Mesenchymal stem cell (in vitro differentiated cells and primary cell): ENCODE measurements around the gene METTL9.
"Not testable (repeated sequence)": the region's sequence is repeated elsewhere in the genome, so short reads cannot be mapped to it uniquely, and the experiment has no call there.

Source experiments
- DNase-seq: peaks from one replicate; pipeline ENCODE4 v3.0.0-alpha.2; 2013
- H2AFZ ChIP-seq: one replicate; pipeline ENCODE4 v1.6.1; 2013; ENCODE audit warnings: low read depth, mild to moderate bottlenecking, control low read depth, inconsistent platforms, low read length, moderate library complexity
- H2AK5ac ChIP-seq: 2 replicates; pipeline ENCODE4 v1.6.1; 2013; ENCODE audit warnings: low read length, moderate library complexity, mild to moderate bottlenecking, inconsistent platforms; ENCODE audit not compliant: severe bottlenecking
- H2BK120ac ChIP-seq: one replicate; pipeline ENCODE4 v1.6.1; 2013; ENCODE audit warnings: low read depth, mild to moderate bottlenecking, inconsistent platforms, low read length, moderate library complexity
- H2BK12ac ChIP-seq, 2 experiments: one replicate each; pipeline ENCODE4 v1.6.1; 2013; ENCODE audit warnings: inconsistent platforms in 2 of 2, low read length in 2 of 2, mild to moderate bottlenecking in 2 of 2, moderate library complexity in 2 of 2, control low read depth in 1 of 2
- H2BK15ac ChIP-seq: one replicate; pipeline ENCODE4 v1.6.1; 2013; ENCODE audit warnings: mild to moderate bottlenecking, low read depth, inconsistent platforms; ENCODE audit not compliant: poor library complexity, severe bottlenecking
- H2BK5ac ChIP-seq: 2 replicates; pipeline ENCODE4 v1.6.1; 2013; ENCODE audit warnings: low read depth, mild to moderate bottlenecking, low read length, control low read depth, inconsistent platforms; ENCODE audit not compliant: poor library complexity, severe bottlenecking
- H3K14ac ChIP-seq, 2 experiments: one replicate each; pipeline ENCODE4 v1.6.1; 2013; ENCODE audit warnings: inconsistent platforms in 2 of 2, low read length in 2 of 2, control low read depth in 1 of 2, mild to moderate bottlenecking in 1 of 2, moderate library complexity in 1 of 2
- H3K18ac ChIP-seq, 2 experiments: one replicate each; pipeline ENCODE4 v1.6.1; 2013; ENCODE audit warnings: inconsistent platforms in 2 of 2, low read length in 2 of 2, control low read depth in 1 of 2, low read depth in 1 of 2, mild to moderate bottlenecking in 1 of 2
- H3K23ac ChIP-seq, 2 experiments: one replicate each; pipeline ENCODE4 v1.6.1; 2013; ENCODE audit warnings: inconsistent platforms in 2 of 2, low read length in 2 of 2, mild to moderate bottlenecking in 2 of 2, moderate library complexity in 2 of 2, control low read depth in 1 of 2
- H3K27ac ChIP-seq: 2 replicates; pipeline ENCODE4 v1.5.1; 2013; ENCODE audit warnings: mild to moderate bottlenecking, moderate library complexity, low read length, control low read depth, inconsistent platforms; ENCODE audit not compliant: poor library complexity, severe bottlenecking
- H3K27me3 ChIP-seq, 2 experiments: 2 replicates each; pipeline versions ENCODE4 v1.6.1 to v1.7.0; 2013; ENCODE audit warnings: low read length in 2 of 2, mild to moderate bottlenecking in 2 of 2, moderate library complexity in 2 of 2, control low read depth in 1 of 2, inconsistent platforms in 1 of 2; ENCODE audit not compliant: control insufficient read depth in 1 of 2, insufficient read depth in 1 of 2
- H3K36me3 ChIP-seq, 2 experiments: 2 replicates each; pipeline versions ENCODE4 v1.6.1 to v1.7.0; 2013; ENCODE audit warnings: low read length in 2 of 2, control low read depth in 1 of 2, inconsistent platforms in 1 of 2, low read depth in 1 of 2, mild to moderate bottlenecking in 1 of 2; ENCODE audit not compliant: insufficient read depth in 2 of 2, control insufficient read depth in 1 of 2
- H3K4ac ChIP-seq, 2 experiments: one replicate each; pipeline ENCODE4 v1.6.1; 2013; ENCODE audit warnings: inconsistent platforms in 2 of 2, low read length in 2 of 2, mild to moderate bottlenecking in 2 of 2, moderate library complexity in 2 of 2, control low read depth in 1 of 2, low read depth in 1 of 2
- H3K4me1 ChIP-seq: 2 replicates; pipeline ENCODE4 v1.6.1; 2013; ENCODE audit warnings: low read depth, low read length, control low read depth; ENCODE audit not compliant: control insufficient read depth, insufficient read depth
- H3K4me2 ChIP-seq: 2 replicates; pipeline ENCODE4 v1.6.1; 2013; ENCODE audit warnings: low read length, mild to moderate bottlenecking, inconsistent platforms; ENCODE audit not compliant: poor library complexity, severe bottlenecking
- H3K4me3 ChIP-seq, 2 experiments: 2 replicates each; pipeline versions ENCODE4 v1.5.1 to v1.7.0; 2013; ENCODE audit warnings: low read length in 2 of 2, mild to moderate bottlenecking in 2 of 2, control low read depth in 1 of 2, low read depth in 1 of 2; ENCODE audit not compliant: insufficient read depth in 1 of 2
- H3K79me1 ChIP-seq: replicated peaks from 2 replicates; pipeline ENCODE4 v1.6.1; 2013; ENCODE audit warnings: mild to moderate bottlenecking, control low read depth, low read length, inconsistent platforms; ENCODE audit not compliant: poor library complexity, severe bottlenecking
- H3K9ac ChIP-seq: 2 replicates; pipeline ENCODE4 v1.7.0; 2013; ENCODE audit warnings: mild to moderate bottlenecking, low read length, moderate library complexity
- H3K9me3 ChIP-seq: 2 replicates; pipeline ENCODE4 v1.7.0; 2013; ENCODE audit warnings: mild to moderate bottlenecking, low read length; ENCODE audit not compliant: control insufficient read depth
- H4K8ac ChIP-seq: one replicate; pipeline ENCODE4 v1.6.1; 2013; ENCODE audit warnings: inconsistent platforms, mild to moderate bottlenecking, low read length, moderate library complexity
- H4K91ac ChIP-seq: one replicate; pipeline ENCODE4 v1.6.1; 2013; ENCODE audit warnings: mild to moderate bottlenecking, low read length, inconsistent platforms
- WGBS: methylation state at CpG from one replicate; pipeline ENCODE4 v1.1.7; 2013; ENCODE audit warnings: mixed read lengths; 5-methylcytosine and 5-hydroxymethylcytosine counted together

The METTL9 gene

GRCh38 chr16:21600031-21600773, 825 bp downstream of the METTL9 start:
- H3K4me3 ChIP-seq, result peak overlapping the region; percentile 95 to 97
- H2BK120ac ChIP-seq, result peak overlapping the region; percentile 95
- H3K27ac ChIP-seq, result peak overlapping the region; percentile 37
- no peaks in the 10 kb centered on the region for H3K9me3 ChIP-seq
- H3K4me1 ChIP-seq, result peaks cover 4% of the 10 kb centered on the region
- peak overlapping the region; percentile 80 for H3K4me2 ChIP-seq
- H2AFZ ChIP-seq, result peak overlapping the region; percentile 23
- H3K23ac ChIP-seq, result peak overlapping the region in 1 of 2 experiments; percentile 69
- no peaks in the 10 kb centered on the region for H3K36me3 ChIP-seq
- peak; percentile 53 for DNase-seq
- peaks cover 2% of the 10 kb centered on the region for H3K79me1 ChIP-seq
- H3K9ac ChIP-seq, result peak overlapping the region; percentile 95
- H4K8ac ChIP-seq, result peak overlapping the region; percentile 62
- peak overlapping the region; percentile 83 to 97 for H3K18ac ChIP-seq
- H3K14ac ChIP-seq, result peak overlapping the region; percentile 49 to 65
- peak overlapping the region; percentile 97 for H2BK15ac ChIP-seq
- no peak overlapping the region for H2AK5ac ChIP-seq
- no peaks in the 10 kb centered on the region for H3K27me3 ChIP-seq
- no peak overlapping the region for H2BK12ac ChIP-seq
- WGBS, result under 1% methylated on average over 50 of the region's 52 CpGs
- no peak overlapping the region for H4K91ac ChIP-seq
- H3K4ac ChIP-seq, result peak overlapping the region in 1 of 2 experiments; percentile 98
- H2BK5ac ChIP-seq, result peak overlapping the region; percentile 59

GRCh38 chr16:21602785-21603184, 3.4 kb downstream of the METTL9 start:
- Histone ChIP-seq H2BK15ac (no peak overlapping the region), H2BK12ac (no peak overlapping the region), H3K4ac (no peak overlapping the region), H4K91ac (no peak overlapping the region), H2AFZ (no peak overlapping the region), H3K79me1 (peaks cover 3% of the 10 kb centered on the region), H2BK5ac (no peak overlapping the region), H3K27me3 (no peaks in the 10 kb centered on the region), H3K27ac (no peak overlapping the region), H4K8ac (no peak overlapping the region), H2BK120ac (no peak overlapping the region), H3K14ac (no peak overlapping the region), H3K18ac (no peak overlapping the region), H3K9ac (peak overlapping the region; percentile 95), H3K4me2 (no peak overlapping the region), H3K23ac (no peak overlapping the region), H3K4me3 (no peak overlapping the region), H2AK5ac (no peak overlapping the region), H3K9me3 (no peaks in the 10 kb centered on the region), H3K36me3 (no peaks in the 10 kb centered on the region), H3K4me1 (peaks cover 7% of the 10 kb centered on the region)
- WGBS, result 97% methylated on average over 3 of the region's 3 CpGs
- DNase-seq, result no peak

DNA sequence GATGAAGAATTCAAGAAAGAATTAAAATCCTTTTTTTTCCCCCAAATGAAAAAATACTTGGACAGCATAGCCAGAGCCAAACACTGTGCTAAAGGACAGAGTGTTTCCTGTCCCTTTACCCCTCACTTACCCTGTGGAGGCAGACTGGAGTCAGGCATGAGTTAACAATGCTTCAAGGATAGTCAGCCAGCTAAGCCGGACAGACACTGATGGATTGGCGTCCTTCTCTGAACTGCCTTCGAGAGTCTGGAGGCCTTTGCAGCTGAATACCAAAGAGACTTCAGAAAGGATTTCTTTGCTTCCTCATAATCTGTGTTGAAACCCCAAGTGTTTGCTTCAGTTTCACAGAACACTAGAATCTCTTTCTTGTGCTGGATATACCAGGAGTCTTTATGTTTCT, 4.6 kb downstream of the METTL9 start:
- no peak overlapping the region for H3K23ac ChIP-seq
- H2BK12ac ChIP-seq, result no peak overlapping the region
- no peak overlapping the region for H4K8ac ChIP-seq
- H3K4ac ChIP-seq, result no peak overlapping the region
- H3K27me3 ChIP-seq, result no peaks in the 10 kb centered on the region
- peak; percentile 72 for DNase-seq
- no peak overlapping the region for H3K18ac ChIP-seq
- no peaks in the 10 kb centered on the region for H3K9me3 ChIP-seq
- H3K14ac ChIP-seq, result no peak overlapping the region
- peak overlapping the region in 1 of 2 experiments; percentile 56 for H3K4me3 ChIP-seq
- 7% methylated on average over 3 of the region's 3 CpGs for WGBS
- peaks cover 3% of the 10 kb centered on the region for H3K79me1 ChIP-seq
- no peak overlapping the region for H2AFZ ChIP-seq
- H2AK5ac ChIP-seq, result no peak overlapping the region
- no peak overlapping the region for H3K27ac ChIP-seq
- H3K9ac ChIP-seq, result peak overlapping the region; percentile 59
- no peak overlapping the region for H2BK15ac ChIP-seq
- H3K4me1 ChIP-seq, result peaks cover 7% of the 10 kb centered on the region
- no peak overlapping the region for H4K91ac ChIP-seq
- H2BK5ac ChIP-seq, result no peak overlapping the region
- H3K36me3 ChIP-seq, result no peaks in the 10 kb centered on the region
- H2BK120ac ChIP-seq, result no peak overlapping the region
- no peak overlapping the region for H3K4me2 ChIP-seq

DNA sequence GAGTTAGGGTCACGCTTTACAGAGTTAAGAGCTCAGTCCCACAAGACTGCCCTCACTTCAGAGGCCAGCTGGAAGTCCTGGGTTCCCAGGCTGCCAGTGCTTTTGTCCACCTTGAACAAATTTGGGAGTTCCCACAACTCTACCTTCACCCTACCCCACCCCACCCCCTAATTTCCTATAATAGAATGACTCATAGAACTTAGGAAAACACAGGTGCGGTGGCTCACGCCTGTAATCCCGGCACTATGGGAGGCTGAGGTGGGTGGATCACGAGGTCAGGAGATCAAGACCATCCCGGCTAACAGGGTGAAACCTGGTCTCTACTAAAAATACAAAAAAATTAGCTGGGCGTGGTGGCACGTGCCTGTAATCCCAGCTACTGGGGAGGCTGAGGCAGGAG, 6.5 kb downstream of the METTL9 start:
- H3K4me2 ChIP-seq, H2BK120ac ChIP-seq, H3K4ac ChIP-seq, H3K79me1 ChIP-seq, H2BK12ac ChIP-seq, H3K27me3 ChIP-seq, H3K23ac ChIP-seq, H3K36me3 ChIP-seq, H3K27ac ChIP-seq, H2AFZ ChIP-seq, H3K14ac ChIP-seq, H2BK5ac ChIP-seq, H3K18ac ChIP-seq, H3K9me3 ChIP-seq, H4K8ac ChIP-seq, H3K4me3 ChIP-seq, H4K91ac ChIP-seq, H2BK15ac ChIP-seq, H3K4me1 ChIP-seq, H2AK5ac ChIP-seq, DNase-seq: not testable (repeated sequence)
- peak overlapping the region; percentile 17 for H3K9ac ChIP-seq
- WGBS, result 97% methylated on average over 8 of the region's 8 CpGs
